HCT116 (cell line): ENCODE measurements around the gene TCHP. TPM values are rescaled to one million over a fixed set of nuclear protein-coding genes. Genes with fewer than 3 reads are reported as not detected.

ENCODE experiments used
- ATAC-seq: fragments of 200-7000 bp; cut with Tn5 transposase; 2 replicates; pipeline ENCODE4 v1.9.1; 2020; ENCODE audit warnings: mild to moderate bottlenecking, moderate library complexity
- BruUV-seq: library from RNA; stranded (reverse); fragments of 400-500 nt; replicated peaks from 2 replicates; lab custom pipeline; 2021; lab: Mats Ljungman, UMichigan
- CTCF ChIA-PET: fragments of 300-600 bp; sonication (Branson Sonifier 250); formaldehyde crosslinking; loops from one replicate; lab custom pipeline; 2021; ENCODE audit warnings: antibody characterized with exemption; lab: Charles Lee
- POLR2A ChIA-PET: fragments of 300-600, 350-600 bp; sonication (Branson Sonifier 250); formaldehyde crosslinking; loops from one replicate; lab custom pipeline; 2021; ENCODE audit warnings: antibody characterized with exemption; lab: Charles Lee
- RAD21 ChIA-PET, 2 experiments: fragments of 300-600 bp; sonication (Branson Sonifier 250); formaldehyde crosslinking; loops; one replicate each; lab custom pipeline; 2023; ENCODE audit warnings: low total read pairs in 2 of 2; ENCODE audit not compliant: uncharacterized antibody in 2 of 2, unreplicated experiment in 2 of 2, low non-redundant PET in 1 of 2; lab: Charles Lee
- DNase-seq: peaks from one replicate; pipeline ENCODE4 v3.0.0-alpha.2; 2010; ENCODE audit warnings: low read depth, low spot score
- H2AFZ ChIP-seq: fragments of 200-600 bp; shearing (Covaris generic), sonication (generic); 2 replicates; pipeline ENCODE4 v1.6.1; 2017; ENCODE audit warnings: low read depth, mixed run types, mixed read lengths, antibody characterized with exemption, low read length; ENCODE audit not compliant: poor library complexity, severe bottlenecking
- H3K27ac ChIP-seq: 2 replicates; pipeline ENCODE4 v1.5.1; 2012; ENCODE audit warnings: low read depth, low read length
- H3K27me3 ChIP-seq: fragments of 200-600 bp; sonication (generic); 2 replicates; pipeline ENCODE4 v1.6.1; 2016; ENCODE audit warnings: mixed run types, low read length, mixed read lengths; ENCODE audit not compliant: insufficient read depth
- H3K36me3 ChIP-seq, 2 experiments: fragments of 200-500 bp in 1 of 2; fragments of 200-600 bp in 1 of 2; sonication (Bioruptor generic) in 1 of 2; sonication (generic) in 1 of 2; 2 replicates each; pipeline versions ENCODE4 v1.5.1 to v1.6.1; 2014 to 2016; ENCODE audit warnings: low read length in 2 of 2, inconsistent platforms in 1 of 2, mixed read lengths in 1 of 2, mixed run types in 1 of 2; ENCODE audit not compliant: insufficient read depth in 2 of 2, control insufficient read depth in 1 of 2
- H3K4me1 ChIP-seq, 2 experiments: fragments of 200-600 bp in 1 of 2; sonication (generic) in 1 of 2; 2 replicates each; pipeline versions ENCODE4 v1.5.1 to v1.6.1; 2012 to 2017; ENCODE audit warnings: low read length in 2 of 2, inconsistent platforms in 1 of 2, mild to moderate bottlenecking in 1 of 2, mixed read lengths in 1 of 2, mixed run types in 1 of 2, moderate library complexity in 1 of 2; ENCODE audit not compliant: insufficient read depth in 2 of 2, control insufficient read depth in 1 of 2
- H3K4me2 ChIP-seq: fragments of 200-600 bp; sonication (generic); 2 replicates; pipeline ENCODE4 v1.6.1; 2017; ENCODE audit warnings: mixed run types, low read length, mixed read lengths
- H3K4me3 ChIP-seq, 2 experiments: fragments of 200-600 bp in 1 of 2; sonication (generic) in 1 of 2; replicated peaks in 1 of 2; 2 replicates each; pipeline ENCODE4 v1.5.1; 2011 to 2016; ENCODE audit warnings: low read length in 2 of 2, control low read depth in 1 of 2, low read depth in 1 of 2, mild to moderate bottlenecking in 1 of 2, mixed read lengths in 1 of 2, mixed run types in 1 of 2
- H3K79me2 ChIP-seq: fragments of 200-600 bp; sonication (generic); 2 replicates; pipeline ENCODE4 v1.6.1; 2017; ENCODE audit warnings: mild to moderate bottlenecking, mixed run types, low read length, moderate library complexity, mixed read lengths; ENCODE audit not compliant: insufficient read depth
- H3K9ac ChIP-seq: fragments of 200-600 bp; sonication (generic); 2 replicates; pipeline ENCODE4 v1.6.1; 2016; ENCODE audit warnings: low read length, mixed read lengths
- H3K9me2 ChIP-seq: fragments of 200-600 bp; sonication (generic), shearing (Covaris generic); 2 replicates; pipeline ENCODE4 v1.6.1; 2017; ENCODE audit warnings: mixed run types, mild to moderate bottlenecking, moderate library complexity; ENCODE audit not compliant: insufficient read depth
- H3K9me3 ChIP-seq, 2 experiments: fragments of 200-500 bp in 1 of 2; fragments of 200-600 bp in 1 of 2; sonication (Bioruptor generic) in 1 of 2; sonication (generic) in 1 of 2; 2 replicates each; pipeline ENCODE4 v1.6.1; 2014 to 2017; ENCODE audit warnings: low read length in 2 of 2, mixed read lengths in 2 of 2, inconsistent platforms in 1 of 2, low read depth in 1 of 2, mild to moderate bottlenecking in 1 of 2, mixed run types in 1 of 2, moderate library complexity in 1 of 2; ENCODE audit not compliant: control insufficient read depth in 1 of 2, insufficient read depth in 1 of 2
- H4K20me1 ChIP-seq: fragments of 200-600 bp; sonication (generic), shearing (Covaris generic); 2 replicates; pipeline ENCODE4 v1.6.1; 2017; ENCODE audit warnings: mixed run types, mild to moderate bottlenecking, moderate library complexity; ENCODE audit not compliant: insufficient read depth
- CEBPB ChIP-seq: IDR thresholded peaks from 2 replicates; pipeline ENCODE4 v1.6.1; 2012; ENCODE audit warnings: low read depth
- EGR1 ChIP-seq: IDR thresholded peaks from 2 replicates; pipeline ENCODE4 v1.6.1; 2012; ENCODE audit warnings: low read depth
- ELF1 ChIP-seq: IDR thresholded peaks from 2 replicates; pipeline ENCODE4 v1.6.1; 2012; ENCODE audit warnings: low read depth, borderline replicate concordance
- EZH2 ChIP-seq: fragments of 200-600 bp; sonication (generic); IDR thresholded peaks from 2 replicates; pipeline ENCODE4 v1.6.1; 2017; ENCODE audit warnings: antibody characterized with exemption, mixed run types
- EZH2phosphoT487 ChIP-seq: fragments of 200-600 bp; IDR thresholded peaks from 2 replicates; pipeline ENCODE4 v1.6.1; 2018; ENCODE audit warnings: antibody characterized with exemption, borderline replicate concordance
- RAD21 ChIP-seq: IDR thresholded peaks from 2 replicates; pipeline ENCODE4 v1.6.1; 2012; ENCODE audit warnings: low read depth, mild to moderate bottlenecking
- SIN3A ChIP-seq: IDR thresholded peaks from 2 replicates; pipeline ENCODE4 v1.6.1; 2012; ENCODE audit warnings: low read depth
- SP1 ChIP-seq: IDR thresholded peaks from 2 replicates; pipeline ENCODE4 v1.6.1; 2012; ENCODE audit warnings: low read depth
- TCF7L2 ChIP-seq: IDR thresholded peaks from 2 replicates; pipeline ENCODE4 v1.7.0; 2011; ENCODE audit warnings: borderline replicate concordance, inconsistent platforms; ENCODE audit not compliant: insufficient read depth, insufficient read length; ENCODE audit errors: extremely low read depth
- YY1 ChIP-seq: IDR thresholded peaks from 2 replicates; pipeline ENCODE4 v1.6.1; 2011; ENCODE audit warnings: low read length, low read depth, moderate library complexity, mild to moderate bottlenecking; ENCODE audit not compliant: insufficient replicate concordance; ENCODE audit errors: extremely low read depth
- intact Hi-C: fragments of 100-400 bp; cut with micrococcal nuclease; formaldehyde crosslinking; loops from 2 replicates; pipeline ENCODE4 v1.10.0; 2022
- total RNA-seq: library from RNA; stranded (reverse); gene quantifications from one replicate; pipeline ENCODE4 v1.2.1, GENCODE V29; 2021; ENCODE audit not compliant: unreplicated experiment
- TF ChIP-seq, protein P1 (sequence below): IDR thresholded peaks from 2 replicates; pipeline ENCODE4 v1.6.1; 2011; ENCODE audit warnings: mild to moderate bottlenecking, low read length, moderate library complexity; ENCODE audit not compliant: insufficient replicate concordance; ENCODE audit errors: extremely low read depth
- TF ChIP-seq, protein P2 (sequence below): IDR thresholded peaks from 2 replicates; pipeline ENCODE4 v1.6.1; 2012; ENCODE audit warnings: low read depth
- TF ChIP-seq, protein P3 (sequence below): IDR thresholded peaks from 2 replicates; pipeline ENCODE4 v1.6.1; 2012

The TCHP gene
- total RNA-seq, 1 experiment from 2014 or later: 17.3 TPM

DNA sequence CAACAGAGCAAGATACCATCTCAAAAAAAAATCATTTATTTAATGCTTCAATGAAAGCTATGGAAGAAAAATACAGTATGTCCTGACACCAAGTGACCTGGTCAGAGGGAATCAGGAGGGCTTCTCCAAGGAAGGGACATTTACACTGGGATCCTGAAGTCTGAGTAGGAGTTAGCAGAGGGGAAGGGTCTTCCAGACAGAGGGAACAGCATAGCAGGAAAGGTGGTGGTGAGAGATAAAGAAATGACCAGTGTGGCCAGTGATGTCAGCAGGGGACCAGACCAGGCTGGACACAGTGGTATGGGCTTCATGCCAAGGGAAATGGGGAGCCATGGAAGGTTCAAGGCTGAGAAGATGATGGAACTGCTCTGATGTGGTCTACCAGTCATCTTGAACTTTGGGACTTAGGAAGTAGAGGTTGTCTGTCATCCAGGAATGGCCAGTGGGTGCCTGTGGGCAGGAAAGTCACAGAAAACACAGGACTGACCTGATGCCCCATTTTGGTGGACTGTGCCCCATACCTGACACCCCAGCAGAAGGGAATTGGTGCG is 7.8 kb upstream of the TCHP start:
- H3K9ac ChIP-seq: no peak overlapping the region
- no peak for ATAC-seq
- H4K20me1 ChIP-seq: no peaks in the 10 kb centered on the region
- TF ChIP-seq EZH2 (no peak), EZH2phosphoT487 (no peak), EGR1 (no peak), RAD21 (no peak), TCF7L2 (no peak), ELF1 (no peak), SIN3A (no peak), CEBPB (no peak), SP1 (no peak), YY1 (no peak)
- TF ChIP-seq, protein P1, sequence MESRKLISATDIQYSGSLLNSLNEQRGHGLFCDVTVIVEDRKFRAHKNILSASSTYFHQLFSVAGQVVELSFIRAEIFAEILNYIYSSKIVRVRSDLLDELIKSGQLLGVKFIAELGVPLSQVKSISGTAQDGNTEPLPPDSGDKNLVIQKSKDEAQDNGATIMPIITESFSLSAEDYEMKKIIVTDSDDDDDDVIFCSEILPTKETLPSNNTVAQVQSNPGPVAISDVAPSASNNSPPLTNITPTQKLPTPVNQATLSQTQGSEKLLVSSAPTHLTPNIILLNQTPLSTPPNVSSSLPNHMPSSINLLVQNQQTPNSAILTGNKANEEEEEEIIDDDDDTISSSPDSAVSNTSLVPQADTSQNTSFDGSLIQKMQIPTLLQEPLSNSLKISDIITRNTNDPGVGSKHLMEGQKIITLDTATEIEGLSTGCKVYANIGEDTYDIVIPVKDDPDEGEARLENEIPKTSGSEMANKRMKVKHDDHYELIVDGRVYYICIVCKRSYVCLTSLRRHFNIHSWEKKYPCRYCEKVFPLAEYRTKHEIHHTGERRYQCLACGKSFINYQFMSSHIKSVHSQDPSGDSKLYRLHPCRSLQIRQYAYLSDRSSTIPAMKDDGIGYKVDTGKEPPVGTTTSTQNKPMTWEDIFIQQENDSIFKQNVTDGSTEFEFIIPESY: no peak
- TF ChIP-seq, protein P2, sequence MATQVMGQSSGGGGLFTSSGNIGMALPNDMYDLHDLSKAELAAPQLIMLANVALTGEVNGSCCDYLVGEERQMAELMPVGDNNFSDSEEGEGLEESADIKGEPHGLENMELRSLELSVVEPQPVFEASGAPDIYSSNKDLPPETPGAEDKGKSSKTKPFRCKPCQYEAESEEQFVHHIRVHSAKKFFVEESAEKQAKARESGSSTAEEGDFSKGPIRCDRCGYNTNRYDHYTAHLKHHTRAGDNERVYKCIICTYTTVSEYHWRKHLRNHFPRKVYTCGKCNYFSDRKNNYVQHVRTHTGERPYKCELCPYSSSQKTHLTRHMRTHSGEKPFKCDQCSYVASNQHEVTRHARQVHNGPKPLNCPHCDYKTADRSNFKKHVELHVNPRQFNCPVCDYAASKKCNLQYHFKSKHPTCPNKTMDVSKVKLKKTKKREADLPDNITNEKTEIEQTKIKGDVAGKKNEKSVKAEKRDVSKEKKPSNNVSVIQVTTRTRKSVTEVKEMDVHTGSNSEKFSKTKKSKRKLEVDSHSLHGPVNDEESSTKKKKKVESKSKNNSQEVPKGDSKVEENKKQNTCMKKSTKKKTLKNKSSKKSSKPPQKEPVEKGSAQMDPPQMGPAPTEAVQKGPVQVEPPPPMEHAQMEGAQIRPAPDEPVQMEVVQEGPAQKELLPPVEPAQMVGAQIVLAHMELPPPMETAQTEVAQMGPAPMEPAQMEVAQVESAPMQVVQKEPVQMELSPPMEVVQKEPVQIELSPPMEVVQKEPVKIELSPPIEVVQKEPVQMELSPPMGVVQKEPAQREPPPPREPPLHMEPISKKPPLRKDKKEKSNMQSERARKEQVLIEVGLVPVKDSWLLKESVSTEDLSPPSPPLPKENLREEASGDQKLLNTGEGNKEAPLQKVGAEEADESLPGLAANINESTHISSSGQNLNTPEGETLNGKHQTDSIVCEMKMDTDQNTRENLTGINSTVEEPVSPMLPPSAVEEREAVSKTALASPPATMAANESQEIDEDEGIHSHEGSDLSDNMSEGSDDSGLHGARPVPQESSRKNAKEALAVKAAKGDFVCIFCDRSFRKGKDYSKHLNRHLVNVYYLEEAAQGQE: no peak
- TF ChIP-seq, protein P3, sequence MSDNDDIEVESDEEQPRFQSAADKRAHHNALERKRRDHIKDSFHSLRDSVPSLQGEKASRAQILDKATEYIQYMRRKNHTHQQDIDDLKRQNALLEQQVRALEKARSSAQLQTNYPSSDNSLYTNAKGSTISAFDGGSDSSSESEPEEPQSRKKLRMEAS: no peak
- H3K9me2 ChIP-seq: no peaks in the 10 kb centered on the region
- no peaks in the 10 kb centered on the region for H3K9me3 ChIP-seq
- intact Hi-C loops: no loop called here
- H3K36me3 ChIP-seq: no peaks in the 10 kb centered on the region
- no peaks in the 10 kb centered on the region for H3K27me3 ChIP-seq
- H3K4me3 ChIP-seq: no peak overlapping the region
- no peak overlapping the region for H2AFZ ChIP-seq
- no peak for DNase-seq
- peaks cover 6 to 21% of the 10 kb centered on the region in 2 experiments; a peak in 3 of 4 replicates for H3K4me1 ChIP-seq
- ChIA-PET POLR2A (no interaction called here), RAD21 (no interaction called here), CTCF (interaction anchor here (0.9 kb wide), 1 partner anchor 47 kb away, joined by 3 read pairs; no protein-coding TSS in a partner anchor)
- BruUV-seq: no TSS peak
- no peaks in the 10 kb centered on the region for H3K79me2 ChIP-seq
- H3K27ac ChIP-seq: no peak overlapping the region
- H3K4me2 ChIP-seq: no peak overlapping the region
